Skin of body (tissue), 2 donors: ENCODE data around the gene TRIP12. TPM values are rescaled to one million over a fixed set of nuclear protein-coding genes. Genes with fewer than 3 reads are reported as not detected.
"Not testable (repeated sequence)": the region's sequence is repeated elsewhere in the genome, so short reads cannot be mapped to it uniquely, and the experiment has no call there.

Source experiments
- DNase-seq: peaks from one replicate; lab custom pipeline; 2025; lab: John Stamatoyannopoulos, UW
- total RNA-seq: library from RNA; depleted of rRNA; stranded (reverse); fragments of >200 nt; gene quantifications from one replicate; pipeline ENCODE4 v1.2.3, GENCODE V29; 2014

The TRIP12 gene
- total RNA-seq, 1 donor from 2014 or later: 226 TPM

DNA sequence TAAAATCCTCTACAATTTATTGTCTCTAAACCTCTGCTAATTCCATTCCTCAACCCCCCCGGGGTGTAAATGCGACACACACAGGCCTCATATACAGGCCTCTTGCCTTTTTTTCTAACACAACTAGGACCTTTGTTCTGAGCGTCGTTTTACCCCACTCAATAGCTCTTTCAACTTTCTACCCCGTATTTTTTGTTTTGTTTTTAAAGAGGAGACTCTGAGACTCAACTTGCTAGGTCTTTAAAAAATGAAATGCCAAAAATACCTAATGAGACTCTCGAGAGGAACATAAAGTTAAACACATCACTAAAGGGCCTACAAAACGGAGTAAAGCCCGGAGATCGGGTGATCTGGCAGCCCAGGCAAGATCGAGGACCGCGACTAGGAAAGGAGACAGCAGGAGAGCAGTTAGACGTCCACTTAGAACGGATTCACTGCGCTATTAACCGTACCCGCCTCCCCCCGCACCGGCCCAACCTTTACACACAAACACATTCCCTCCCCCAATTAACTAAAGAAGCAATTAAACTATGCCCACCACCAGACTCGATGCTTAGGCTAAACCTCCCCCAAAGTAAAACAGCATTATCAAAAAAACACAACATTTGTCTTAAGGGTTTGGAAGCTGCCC lies 1.7 kb downstream of the TRIP12 start:
- DNase-seq: no peak

DNA sequence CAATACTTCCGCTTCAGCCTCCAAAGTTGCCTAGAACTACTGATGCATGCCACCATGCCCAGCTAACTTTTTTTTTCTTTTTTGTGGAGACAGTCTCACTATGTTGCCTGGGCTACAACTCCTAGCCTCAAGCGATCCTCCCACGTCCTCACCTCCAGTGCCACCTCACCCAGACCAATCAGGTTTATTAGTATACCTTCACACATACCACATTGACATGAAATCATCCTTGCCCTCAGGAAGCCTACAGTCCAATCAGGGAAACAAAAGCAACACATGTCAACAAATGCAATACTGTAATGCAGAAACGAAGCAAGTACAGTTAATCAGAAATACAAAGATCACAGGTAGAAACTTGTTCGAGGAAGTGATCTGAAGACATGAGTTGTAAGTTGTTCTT lies 4.0 kb downstream of the TRIP12 start:
- DNase-seq: no peak

DNA sequence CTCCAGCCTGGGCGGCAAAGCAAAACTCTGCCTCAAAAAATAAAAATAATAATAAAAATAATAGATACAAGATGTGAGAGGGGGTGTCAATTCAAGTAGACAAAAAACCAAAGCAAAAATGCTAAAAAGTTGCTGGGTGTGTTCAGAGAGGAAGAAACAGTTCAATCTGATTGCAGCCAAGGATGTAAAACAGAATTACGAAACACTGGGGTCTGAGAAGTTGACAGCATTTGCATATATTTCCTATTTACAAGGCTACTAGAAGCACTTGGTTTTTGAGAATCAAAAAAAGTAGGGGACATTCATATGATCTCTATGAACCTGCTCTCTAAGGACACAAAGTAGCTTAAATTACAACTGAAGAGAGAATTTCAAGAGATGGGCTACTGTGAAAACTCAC lies 7.6 kb downstream of the TRIP12 start:
- DNase-seq: no peak

DNA sequence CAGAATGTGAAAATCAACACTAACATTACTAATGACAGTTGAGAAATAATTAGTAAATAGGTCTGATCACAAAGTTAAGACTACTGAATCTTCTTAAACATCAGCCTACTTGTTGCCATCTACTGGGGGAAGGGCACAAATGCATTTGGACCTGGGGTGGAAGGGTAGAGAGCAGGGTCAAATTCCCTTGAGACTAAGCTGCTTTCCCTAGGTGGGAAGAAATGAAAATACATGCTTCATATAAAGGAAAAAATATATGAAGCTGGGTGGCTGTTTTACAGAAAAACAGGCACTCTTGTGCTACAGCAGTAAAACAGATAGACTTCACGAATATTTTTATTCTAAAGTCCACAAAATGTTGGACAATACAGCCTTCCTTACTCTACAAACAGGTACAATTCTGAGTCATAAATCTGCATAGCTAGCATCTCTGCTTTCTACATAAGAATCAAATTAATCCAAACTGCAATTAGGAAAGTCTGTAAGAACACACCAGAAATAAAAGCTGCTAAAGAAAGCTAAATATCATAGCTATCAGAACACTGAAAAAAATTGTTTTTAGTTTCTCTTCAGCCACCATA lies 10.9 kb downstream of the TRIP12 start:
- DNase-seq: no peak

DNA sequence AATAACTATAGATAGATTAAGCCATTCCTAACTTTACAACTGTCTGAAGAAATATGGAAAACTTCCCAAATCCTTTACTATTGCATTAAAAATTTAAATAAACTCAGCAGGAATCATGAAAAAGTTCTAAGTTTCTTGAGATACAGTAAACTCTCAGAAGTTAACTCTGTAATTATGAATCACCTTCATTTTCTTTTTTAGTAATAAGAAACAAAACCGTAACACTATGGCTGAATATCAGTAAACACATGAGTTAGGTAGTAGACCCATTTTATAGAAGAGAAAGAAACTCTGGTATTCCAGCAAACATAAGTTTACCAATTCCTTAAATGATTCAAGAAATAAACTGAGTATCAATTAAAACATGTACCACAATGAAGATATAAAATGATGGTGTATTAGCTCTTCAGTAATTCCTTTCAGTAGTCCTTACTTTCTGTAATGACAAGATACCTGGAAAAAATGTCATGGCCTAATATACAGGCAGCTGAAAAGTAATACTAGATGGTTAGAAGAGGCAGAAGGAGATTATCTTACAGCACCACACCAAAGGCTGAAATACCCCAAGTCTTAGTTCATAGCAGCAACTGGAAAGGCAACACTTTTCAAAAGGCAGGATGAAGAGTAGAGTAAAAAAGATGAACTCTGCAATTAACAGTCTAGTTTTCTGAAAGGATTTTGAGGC lies 11.5 kb downstream of the TRIP12 start:
- DNase-seq: no peak

DNA sequence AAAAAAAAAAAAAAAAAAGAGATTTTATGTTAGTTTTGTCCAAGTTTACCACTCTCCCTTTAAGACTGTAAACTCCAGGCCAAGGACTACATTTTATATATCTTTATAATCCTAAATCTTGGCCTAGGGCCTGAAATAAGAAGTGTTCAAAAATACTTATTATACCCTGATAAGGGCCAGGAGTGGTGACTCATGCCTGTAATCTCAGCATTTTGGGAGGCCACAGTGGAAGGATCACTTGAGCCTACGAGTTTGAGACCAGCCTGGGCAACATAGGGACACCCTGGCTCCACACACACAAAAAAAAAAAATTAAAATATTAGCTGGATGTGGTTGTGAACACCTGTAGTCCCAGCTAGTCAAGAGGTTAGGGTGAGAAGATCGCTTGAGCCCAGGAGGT lies 12.7 kb downstream of the TRIP12 start:
- no peak for DNase-seq

DNA sequence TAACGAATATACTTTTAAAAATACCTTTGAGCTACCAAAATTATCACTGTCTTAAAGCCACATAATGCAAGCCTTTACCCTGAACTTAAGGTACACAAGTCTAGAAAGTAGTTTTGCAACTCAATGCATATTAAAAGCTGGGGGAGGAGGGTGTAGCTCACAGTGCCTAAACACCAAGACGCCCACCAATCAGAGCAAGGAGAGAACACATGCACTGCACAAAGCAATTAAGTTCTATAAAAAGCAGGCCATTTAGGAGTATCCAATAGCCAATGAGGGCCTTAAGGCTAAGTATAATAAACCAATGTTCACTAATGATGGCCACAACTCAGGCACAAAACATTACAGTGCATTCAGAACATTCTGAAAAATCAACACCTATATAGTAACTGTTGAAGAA lies 16.2 kb downstream of the TRIP12 start:
- DNase-seq: no peak

DNA sequence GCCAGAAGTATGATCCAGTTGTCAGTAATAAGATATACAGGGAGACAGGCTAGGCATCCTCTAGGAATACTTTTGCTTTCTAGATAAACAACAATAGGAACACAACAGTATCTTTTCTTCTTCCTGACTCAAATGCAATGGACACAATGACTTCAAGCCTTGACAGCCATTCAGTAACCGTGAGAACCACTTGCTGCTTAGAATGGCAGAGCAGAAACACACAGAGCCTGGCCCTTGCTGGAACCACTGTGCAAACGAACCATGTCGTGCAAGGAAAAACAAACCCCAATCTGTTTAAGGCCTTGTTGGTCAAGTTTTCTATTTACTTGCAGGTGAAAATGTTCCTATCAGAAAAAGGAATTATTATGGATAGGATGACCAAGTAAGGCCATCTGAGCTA lies 18.8 kb downstream of the TRIP12 start:
- DNase-seq: no peak

DNA sequence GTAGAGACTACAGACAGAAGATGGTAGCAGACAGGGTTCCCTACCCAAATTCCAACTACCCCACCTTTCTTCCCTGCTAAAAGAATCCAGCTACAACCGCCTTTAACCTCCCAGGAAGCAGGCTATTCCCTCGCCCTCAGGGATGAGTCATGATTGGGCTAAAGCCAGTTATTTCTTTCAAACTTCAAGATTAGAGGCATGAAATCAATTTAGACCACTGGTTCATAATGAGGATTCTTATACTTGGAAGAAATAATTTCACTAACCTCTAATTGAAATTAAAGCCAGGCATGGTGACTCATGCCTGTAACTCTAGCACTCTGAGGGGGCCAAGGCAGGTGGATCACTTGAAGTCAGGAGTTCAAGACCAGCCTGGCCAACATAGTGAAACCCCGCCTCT lies 20.0 kb downstream of the TRIP12 start:
- DNase-seq: no peak

DNA sequence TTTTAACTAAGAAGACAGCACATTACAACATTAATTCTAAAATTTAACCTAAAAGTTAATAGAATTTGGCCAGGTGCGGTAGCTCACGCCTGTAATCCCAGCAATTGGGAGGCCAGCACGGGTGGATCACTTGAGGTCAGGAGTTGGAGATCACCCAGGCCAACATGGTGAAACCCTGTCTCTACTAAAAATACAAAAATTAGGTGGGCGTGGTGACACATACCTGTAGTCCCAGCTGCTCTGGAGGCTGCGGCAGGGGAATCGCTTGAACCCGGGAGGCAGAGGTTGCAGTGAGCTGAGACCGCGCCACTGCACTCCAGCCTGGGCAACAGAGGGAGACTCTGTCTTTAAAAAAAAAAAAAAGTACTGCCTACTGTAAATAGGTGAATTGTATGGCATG lies 21.3 kb downstream of the TRIP12 start:
- DNase-seq: not testable (repeated sequence)

DNA sequence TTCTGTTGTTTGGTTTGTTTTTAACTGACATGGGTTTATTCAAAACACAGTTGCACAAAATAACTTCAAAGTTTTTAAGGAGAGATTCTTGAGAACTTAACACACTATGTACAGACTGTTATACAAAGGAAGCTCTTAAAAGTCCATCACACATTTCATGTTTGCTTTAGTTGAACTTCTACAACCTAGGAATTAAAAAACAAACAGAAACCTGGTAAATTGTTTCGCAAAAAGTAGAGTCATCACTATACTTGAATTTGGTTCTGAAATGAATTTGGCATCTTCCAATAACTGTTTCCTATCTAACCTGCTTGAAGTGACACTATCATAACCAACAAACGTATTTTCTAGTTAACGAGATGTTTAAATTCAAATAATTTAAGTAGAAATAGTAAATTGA lies 21.8 kb downstream of the TRIP12 start:
- no peak for DNase-seq

DNA sequence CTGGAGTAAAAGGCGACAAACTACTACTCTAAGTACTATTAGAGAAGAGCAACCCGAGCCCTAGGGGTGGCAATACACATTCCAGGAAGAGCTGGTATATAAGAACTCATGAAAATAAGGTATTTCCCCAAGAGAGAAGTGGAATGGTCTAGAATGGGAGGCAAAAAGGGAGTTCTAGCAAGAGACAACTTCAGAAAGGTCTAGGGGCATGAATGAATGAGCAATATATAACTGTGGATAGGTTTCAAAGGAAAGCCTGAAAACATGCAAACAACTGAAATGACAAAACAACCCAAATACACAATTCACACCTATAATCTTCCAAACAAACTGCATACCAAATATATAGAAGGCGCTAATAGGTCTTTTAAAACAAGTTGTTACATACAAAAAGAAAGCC lies 22.2 kb downstream of the TRIP12 start:
- DNase-seq: no peak

DNA sequence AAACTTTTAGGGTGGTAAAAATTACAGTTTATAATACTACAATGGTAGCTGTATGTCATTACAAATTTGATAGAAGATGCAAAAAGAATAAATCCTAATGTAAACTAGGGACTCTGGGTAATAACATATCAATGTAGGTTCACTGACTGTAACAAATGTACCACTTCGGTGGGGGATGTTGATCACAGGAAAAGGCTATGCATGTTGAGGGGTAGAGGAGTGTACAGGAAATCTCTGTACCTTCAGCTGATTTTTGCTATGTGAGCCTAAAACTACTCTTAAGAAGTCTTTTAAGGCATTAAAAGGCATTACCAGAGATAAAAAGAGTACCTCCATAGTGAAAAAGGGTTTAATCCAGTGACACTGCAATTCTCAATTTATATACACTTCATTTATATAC lies 25.0 kb downstream of the TRIP12 start:
- no peak for DNase-seq

DNA sequence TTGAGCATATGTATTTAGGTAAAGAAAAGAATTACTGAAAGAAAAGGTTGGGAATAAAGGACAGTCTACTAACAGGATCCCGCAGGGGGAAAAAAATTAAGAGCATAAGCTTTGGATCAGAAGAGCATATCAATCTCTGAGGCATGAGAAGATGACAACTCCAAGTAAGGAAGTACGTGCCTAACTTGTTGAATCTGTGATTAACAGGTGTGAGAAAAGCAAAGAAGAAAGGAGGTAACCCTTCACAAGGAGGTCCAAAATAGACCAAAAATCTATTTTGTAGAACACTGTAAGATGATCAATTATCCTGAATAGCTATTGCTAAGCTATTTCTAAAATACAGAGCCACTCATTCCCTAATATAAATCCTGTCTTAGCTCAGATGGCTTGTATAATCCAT lies 32.8 kb downstream of the TRIP12 start:
- DNase-seq: no peak

DNA sequence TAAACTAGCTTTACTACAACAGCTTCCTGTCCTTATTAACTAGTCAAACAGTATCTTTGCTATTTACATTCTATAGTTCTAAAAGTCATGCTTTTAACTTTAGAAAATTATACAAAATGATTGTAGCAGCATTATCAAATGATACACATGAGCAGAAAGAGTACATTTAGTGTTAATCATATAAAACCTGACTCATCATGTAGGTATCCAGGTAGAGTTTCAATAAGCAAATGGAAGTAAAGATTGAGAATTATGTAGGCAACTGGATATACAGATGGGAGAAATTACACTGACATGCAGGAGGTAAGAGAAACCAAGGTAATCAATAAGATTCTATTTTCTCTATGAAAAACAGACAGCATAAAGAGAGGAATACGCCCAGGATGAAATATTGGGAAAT lies 33.8 kb downstream of the TRIP12 start:
- no peak for DNase-seq

DNA sequence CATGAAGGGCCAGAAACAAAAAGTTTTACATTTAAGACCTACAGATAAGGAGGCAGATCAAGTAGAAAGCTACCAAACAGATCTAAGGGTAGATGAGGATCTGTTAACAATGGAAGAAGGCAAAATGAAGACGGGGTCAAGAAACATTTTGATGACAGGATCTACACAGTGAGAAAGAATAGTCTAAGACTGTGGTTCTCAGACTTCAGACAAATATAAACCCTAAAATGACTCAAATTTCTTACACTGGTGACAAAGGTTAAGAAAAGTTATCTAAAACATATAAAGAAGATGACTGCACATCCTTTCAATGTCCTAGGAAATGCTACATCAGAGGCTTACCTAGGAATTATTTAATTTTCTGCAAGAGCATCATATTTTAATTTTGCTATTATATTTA lies 34.4 kb downstream of the TRIP12 start:
- no peak for DNase-seq

DNA sequence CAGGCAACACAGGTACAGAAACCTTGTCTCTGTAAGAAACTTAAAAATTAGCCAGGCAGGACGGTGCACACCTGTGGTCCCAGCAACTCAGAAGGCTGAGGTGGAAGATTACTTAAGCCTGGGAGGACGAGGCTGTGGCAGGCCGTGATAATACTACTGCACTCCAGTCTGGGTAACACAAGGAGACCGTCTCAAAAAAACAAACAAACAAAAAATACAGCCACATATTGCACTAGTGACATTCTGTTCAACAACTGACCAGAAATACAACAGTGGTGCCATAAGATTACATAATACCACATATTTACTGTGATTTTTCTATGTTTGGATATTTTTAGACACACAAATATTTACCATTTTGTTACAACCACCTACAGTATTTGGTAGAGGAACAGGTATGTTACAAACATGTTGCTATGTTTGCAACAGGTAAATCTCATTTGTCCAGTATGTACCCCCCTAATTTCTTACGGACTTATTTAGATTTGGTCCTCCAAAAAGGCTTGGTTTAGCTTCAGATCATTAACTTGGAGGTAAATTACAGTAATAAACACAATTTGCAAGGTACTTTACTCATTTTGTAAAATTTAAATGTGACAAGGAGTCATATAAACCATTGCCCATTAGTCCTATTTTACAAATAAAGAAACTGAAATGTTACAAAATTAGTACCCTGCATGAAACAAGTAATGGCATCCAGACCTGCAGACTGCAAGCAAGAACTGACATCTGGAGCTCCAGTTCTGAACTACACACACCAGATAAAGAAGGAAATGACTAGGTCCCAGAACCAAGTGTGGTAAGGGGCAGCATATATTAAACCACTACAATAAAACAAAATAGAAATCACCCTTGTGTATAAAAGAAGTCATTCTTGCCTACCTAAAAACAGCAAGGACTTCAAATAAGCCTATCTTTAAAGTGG lies 36.8 kb downstream of the TRIP12 start:
- DNase-seq: no peak

DNA sequence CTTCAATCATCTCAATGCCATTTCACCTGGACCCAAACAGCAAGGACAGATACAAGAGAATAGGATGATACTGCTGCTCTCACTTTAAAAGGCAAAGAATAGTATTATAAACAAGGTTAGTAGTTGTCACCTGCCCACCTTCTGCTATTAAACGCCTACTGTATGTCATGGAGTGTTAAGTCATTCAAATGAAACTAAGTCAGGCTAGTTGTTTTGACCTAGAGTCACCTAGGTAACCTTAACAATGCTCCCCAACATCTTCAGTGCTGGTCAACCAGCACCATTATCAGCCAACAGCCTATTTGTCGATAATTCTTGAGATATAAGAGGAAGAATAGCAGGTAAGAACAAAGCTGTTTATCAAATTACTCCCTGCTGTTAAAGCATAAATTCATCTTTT lies 39.2 kb downstream of the TRIP12 start:
- no peak for DNase-seq

DNA sequence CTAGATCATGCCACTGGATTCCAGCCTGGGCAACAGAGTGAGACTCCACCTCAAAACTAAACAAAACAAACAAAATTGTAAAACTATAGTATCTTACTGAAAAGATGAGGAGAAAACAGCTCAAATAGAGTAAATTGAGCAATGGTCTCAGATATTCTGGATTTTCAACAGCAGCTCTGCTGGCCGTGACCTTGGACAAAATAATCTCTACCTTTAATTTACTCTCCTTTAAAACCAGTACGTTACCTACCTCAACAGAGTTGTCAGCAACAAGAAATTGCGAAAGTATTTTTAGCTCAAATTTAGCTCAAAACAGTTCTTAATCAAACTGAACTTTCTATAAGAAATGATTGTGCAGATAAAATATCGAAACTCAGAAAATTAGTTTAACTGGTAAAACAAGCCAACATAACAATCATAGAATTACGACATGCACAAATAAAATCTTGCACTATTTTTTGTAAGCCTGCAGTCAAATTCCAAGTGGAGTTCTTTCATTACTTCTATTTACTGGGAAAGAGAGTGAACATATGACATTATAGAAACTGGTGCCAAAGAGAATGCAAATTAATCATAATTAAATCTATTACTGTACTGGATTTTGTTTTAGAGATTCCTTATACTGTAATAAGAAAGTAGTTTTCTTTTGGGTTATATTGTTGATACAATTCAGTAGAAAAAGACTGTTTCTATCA lies 40.8 kb downstream of the TRIP12 start:
- no peak for DNase-seq

DNA sequence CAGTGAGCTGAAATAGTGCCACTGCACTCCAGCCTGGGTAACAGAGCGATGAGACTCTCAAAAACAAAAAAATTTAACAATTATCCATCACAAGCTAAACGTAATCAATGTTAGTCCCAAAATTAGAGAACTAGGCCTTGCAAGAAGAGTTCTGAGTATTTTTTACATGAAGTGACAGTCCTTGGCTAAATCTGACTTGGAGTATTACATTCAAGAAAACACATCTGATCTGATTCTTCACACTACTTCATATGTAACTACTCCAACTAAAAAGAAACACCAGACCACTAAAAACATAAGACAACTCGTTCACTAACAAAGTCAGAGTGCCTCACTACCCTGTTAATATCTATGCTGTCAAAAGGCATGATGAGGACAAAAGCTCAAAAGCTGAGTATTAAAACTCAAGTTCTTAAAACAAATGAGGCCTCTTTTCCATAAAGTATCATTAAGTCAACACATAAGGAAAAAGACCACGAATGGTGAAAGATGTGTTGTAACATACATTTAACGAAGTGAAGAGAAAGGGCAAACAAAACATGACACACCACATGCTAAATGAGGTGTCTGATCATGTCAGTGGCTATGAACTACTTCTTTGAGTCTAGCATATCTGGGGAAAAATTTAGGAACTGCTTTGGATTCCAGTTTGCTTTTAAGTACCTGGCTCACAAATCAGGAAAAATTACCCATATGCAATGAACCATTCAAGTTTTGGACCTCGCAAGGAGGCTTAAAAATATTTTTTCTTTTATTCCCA lies 42.4 kb downstream of the TRIP12 start:
- no peak for DNase-seq

DNA sequence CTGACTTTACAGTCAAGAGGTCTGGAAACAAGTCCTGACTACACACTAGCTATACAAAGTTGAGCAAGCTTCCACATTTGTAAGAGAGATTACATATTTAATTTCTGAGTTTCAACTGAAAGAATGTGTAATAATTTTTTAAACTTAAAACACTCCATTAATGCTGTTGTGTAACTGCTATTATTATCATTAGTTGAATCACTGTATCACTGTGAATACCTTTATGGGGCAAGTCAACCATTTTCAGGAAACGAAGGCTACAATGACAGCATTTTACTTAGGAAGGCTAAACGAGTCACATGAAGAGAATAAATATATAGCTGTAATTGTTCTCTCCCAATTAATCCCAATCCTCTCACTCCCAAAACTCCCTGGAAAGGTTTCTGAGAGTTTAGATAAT lies 46.3 kb downstream of the TRIP12 start:
- no peak for DNase-seq
